ENCODE data around the gene DHRS1. TPM values are rescaled to one million over a fixed set of nuclear protein-coding genes. Genes with fewer than 3 reads are reported as not detected.

The DHRS1 gene
- total and polyA plus RNA-seq, 7 donors = 13.9 to 56.6 (median 34.6) TPM

DNA sequence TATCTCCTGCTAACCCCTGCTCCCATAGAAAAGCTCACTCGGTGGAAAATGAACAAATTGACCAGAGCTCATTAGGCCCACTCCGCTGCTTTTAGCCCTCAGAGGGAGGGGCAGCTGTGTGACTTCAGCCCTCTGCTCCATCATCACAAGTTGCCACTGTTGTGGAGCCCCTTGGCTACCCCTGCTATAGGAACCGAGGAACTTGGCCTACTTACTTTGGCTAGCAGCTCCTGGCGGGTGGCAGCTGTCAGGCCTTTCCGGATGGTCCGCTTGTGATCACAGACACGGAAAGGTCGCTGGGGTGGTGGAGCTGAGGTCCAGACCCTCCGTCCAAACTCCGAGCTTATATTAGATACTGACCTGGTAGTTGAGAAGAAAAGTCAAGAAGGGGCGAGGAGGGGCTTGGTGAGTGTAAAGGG, 7.6 kb upstream of the DHRS1 start:
- TF ChIP-seq POLR2A (IDR thresholded peaks at IDR 0.05) (no peak), EP300 (IDR thresholded peaks at IDR 0.05) (no peak), POLR2AphosphoS5 (IDR thresholded peaks at IDR 0.05) (no peak)
- TF ChIP-seq, protein P1, sequence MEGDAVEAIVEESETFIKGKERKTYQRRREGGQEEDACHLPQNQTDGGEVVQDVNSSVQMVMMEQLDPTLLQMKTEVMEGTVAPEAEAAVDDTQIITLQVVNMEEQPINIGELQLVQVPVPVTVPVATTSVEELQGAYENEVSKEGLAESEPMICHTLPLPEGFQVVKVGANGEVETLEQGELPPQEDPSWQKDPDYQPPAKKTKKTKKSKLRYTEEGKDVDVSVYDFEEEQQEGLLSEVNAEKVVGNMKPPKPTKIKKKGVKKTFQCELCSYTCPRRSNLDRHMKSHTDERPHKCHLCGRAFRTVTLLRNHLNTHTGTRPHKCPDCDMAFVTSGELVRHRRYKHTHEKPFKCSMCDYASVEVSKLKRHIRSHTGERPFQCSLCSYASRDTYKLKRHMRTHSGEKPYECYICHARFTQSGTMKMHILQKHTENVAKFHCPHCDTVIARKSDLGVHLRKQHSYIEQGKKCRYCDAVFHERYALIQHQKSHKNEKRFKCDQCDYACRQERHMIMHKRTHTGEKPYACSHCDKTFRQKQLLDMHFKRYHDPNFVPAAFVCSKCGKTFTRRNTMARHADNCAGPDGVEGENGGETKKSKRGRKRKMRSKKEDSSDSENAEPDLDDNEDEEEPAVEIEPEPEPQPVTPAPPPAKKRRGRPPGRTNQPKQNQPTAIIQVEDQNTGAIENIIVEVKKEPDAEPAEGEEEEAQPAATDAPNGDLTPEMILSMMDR (IDR thresholded peaks at IDR 0.05) = no peak
- H3K27ac ChIP-seq = no peak overlapping the region
- no peaks in the 10 kb centered on the region for H3K9me3 ChIP-seq
- WGBS, 2 donors = 76 to 83% methylated on average over 11 of the region's 11 CpGs
- H3K4me1 ChIP-seq = peaks cover 0 to 31% (median 29%) of the 10 kb centered on the region in 4 donors
- intact Hi-C loops (cut with DNase I) = no loop called here
- no peak for DNase-seq
- peaks cover 39 to 54% (median 40%) of the 10 kb centered on the region in 4 donors for H3K36me3 ChIP-seq
- H3K4me3 ChIP-seq = no peak overlapping the region
- H3K27me3 ChIP-seq = no peaks in the 10 kb centered on the region

DNA sequence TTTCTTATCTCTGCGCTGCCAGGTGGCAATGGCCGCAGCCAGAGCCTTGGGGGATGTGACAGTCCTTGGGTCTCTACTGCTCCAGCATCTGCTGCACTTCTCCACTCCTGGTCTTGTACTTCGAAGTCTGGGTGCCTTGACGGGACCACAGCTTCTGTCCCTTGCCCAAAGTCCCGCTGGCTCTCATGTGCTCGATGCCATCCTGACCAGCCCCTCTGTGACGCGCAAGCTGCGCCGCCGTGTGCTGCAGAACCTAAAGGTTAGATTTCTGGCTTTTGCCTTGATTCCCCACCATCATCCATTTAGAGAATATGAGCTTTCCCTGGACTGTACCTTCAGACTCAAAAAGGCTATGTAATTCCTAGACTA, 4.4 kb upstream of the DHRS1 start:
- Histone ChIP-seq H3K9me3 (no peaks in the 10 kb centered on the region), H3K27me3 (no peaks in the 10 kb centered on the region), H3K27ac (no peak overlapping the region), H3K4me3 (no peak overlapping the region), H3K36me3 (peaks cover 43 to 64% (median 44%) of the 10 kb centered on the region in 4 donors), H3K4me1 (peaks cover 0 to 28% (median 20%) of the 10 kb centered on the region in 4 donors)
- TF ChIP-seq POLR2AphosphoS5 (IDR thresholded peaks at IDR 0.05) (no peak), EP300 (IDR thresholded peaks at IDR 0.05) (no peak), POLR2A (IDR thresholded peaks at IDR 0.05) (no peak)
- TF ChIP-seq, protein P1 (IDR thresholded peaks at IDR 0.05) = no peak
- 97% methylated on average over 11 of the region's 11 CpGs for WGBS, 2 donors
- no peak for DNase-seq
- intact Hi-C loops (cut with DNase I) = no loop called here

DNA sequence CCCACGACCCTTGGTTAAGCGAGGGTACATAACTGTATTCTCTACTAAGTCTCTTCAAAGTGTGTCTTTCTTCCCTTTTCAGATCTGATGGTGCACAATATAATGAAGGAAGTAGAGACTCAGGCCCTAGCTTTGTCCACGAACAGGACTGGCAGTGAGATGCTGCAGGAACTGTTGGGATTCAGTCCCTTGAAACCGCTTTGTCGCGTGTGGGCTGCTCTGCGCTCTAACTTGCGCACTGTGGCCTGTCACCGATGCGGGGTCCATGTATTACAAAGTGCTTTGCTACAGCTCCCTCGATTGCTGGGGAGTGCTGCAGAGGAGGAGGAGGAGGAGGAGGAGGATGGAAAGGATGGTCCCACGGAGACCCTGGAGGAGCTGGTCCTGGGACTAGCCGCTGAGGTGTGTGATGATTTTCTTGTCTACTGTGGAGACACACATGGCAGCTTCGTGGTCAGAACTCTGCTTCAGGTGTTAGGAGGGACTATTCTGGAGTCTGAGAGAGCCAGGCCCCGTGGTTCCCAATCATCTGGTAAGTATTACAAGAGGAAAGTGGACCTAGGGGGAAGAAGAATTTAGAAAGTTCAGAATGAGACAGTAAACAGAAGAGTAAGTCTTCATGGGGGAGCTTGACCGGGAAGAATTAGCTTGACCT, 873 bp upstream of the DHRS1 start:
- TF ChIP-seq, protein P1 (IDR thresholded peaks at IDR 0.05) = no peak
- TF ChIP-seq EP300 (IDR thresholded peaks at IDR 0.05) = no peak
- WGBS, 2 donors = 18 to 30% methylated on average over 16 of the region's 16 CpGs
- Histone ChIP-seq H3K36me3 (peaks cover 34 to 55% (median 47%) of the 10 kb centered on the region in 4 donors), H3K27me3 (no peaks in the 10 kb centered on the region), H3K4me1 (peaks cover 0 to 31% (median 25%) of the 10 kb centered on the region in 4 donors), H3K27ac (peak overlapping the region; percentile 79 to 88 (median 86)), H3K9me3 (no peaks in the 10 kb centered on the region), H3K4me3 (peak overlapping the region; percentile 67 to 81 (median 76))
- DNase-seq = no peak
- intact Hi-C loops (cut with DNase I) = no loop called here

DNA sequence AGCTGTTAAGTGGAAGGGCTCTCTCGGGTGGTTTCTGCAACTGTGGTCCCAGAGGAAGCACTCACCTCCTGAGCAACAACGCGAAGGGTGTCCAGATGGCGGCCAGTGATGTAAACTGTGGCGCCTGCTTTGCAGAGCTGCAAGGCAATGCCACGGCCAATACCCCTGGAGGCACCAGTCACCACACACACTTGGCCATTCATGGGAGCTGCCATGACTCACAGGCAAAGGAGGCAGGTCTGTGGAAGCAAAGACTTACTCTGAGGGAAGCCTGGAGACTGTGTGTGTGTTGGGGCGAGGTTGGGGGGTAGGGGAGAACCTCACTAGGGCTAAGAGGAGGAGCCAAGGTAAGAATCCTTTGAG, 707 bp downstream of the DHRS1 start:
- Histone ChIP-seq H3K4me1 (peaks cover 0 to 31% (median 25%) of the 10 kb centered on the region in 4 donors), H3K9me3 (no peaks in the 10 kb centered on the region), H3K4me3 (peak overlapping the region; percentile 67 to 81 (median 76)), H3K27ac (peak overlapping the region; percentile 79 to 88 (median 86)), H3K27me3 (no peaks in the 10 kb centered on the region), H3K36me3 (peaks cover 18 to 49% (median 33%) of the 10 kb centered on the region in 4 donors)
- TF ChIP-seq POLR2A (IDR thresholded peaks at IDR 0.05) = no peak
- no peak for TF ChIP-seq POLR2AphosphoS5 (IDR thresholded peaks at IDR 0.05)
- TF ChIP-seq, protein P1 (IDR thresholded peaks at IDR 0.05) = no peak
- no peak for TF ChIP-seq EP300 (IDR thresholded peaks at IDR 0.05)
- WGBS, 2 donors = 52 to 61% methylated on average over 7 of the region's 7 CpGs
- intact Hi-C loops (cut with DNase I) = no loop called here
- DNase-seq = no peak

All from sigmoid colon (tissue), 7 donors.